ENCODE results near the gene ADCY9.

The ADCY9 gene

GRCh38 chr16:4091240-4092012 lies 24.8 kb downstream of the ADCY9 start:
- no peaks in the 10 kb centered on the region for H3K27me3 ChIP-seq (replicated peaks; ENCODE audit: control insufficient read depth, insufficient read depth, low read length)

GRCh38 chr16:4090351-4090851 lies 25.8 kb downstream of the ADCY9 start:
- Histone ChIP-seq H3K27me3 (replicated peaks; ENCODE audit: control insufficient read depth, insufficient read depth, low read length) (no peaks in the 10 kb centered on the region), H3K4me3 (ENCODE audit: low read length) (peak overlapping the region; percentile 45), H3K9me3 (ENCODE audit: control insufficient read depth, low read length) (no peaks in the 10 kb centered on the region), H3K36me3 (ENCODE audit: control insufficient read depth, insufficient read depth, low read length, severe bottlenecking) (no peaks in the 10 kb centered on the region), H3K9ac (ENCODE audit: low read length) (peak overlapping the region; percentile 8), H3K4me1 (ENCODE audit: control insufficient read depth, insufficient read depth, low read length) (peaks cover 26% of the 10 kb centered on the region)
- no peak for DNase-seq (ENCODE audit: low read depth)

More at GRCh38 chr16:4091240-4092012, 24.8 kb downstream of the ADCY9 start:
- H3K4me3 ChIP-seq (ENCODE audit: low read length), result no peak overlapping the region
- peaks cover 29% of the 10 kb centered on the region for H3K4me1 ChIP-seq (ENCODE audit: control insufficient read depth, insufficient read depth, low read length)
- no peak overlapping the region for H3K9ac ChIP-seq (ENCODE audit: low read length)
- H3K36me3 ChIP-seq (ENCODE audit: control insufficient read depth, insufficient read depth, low read length, severe bottlenecking), result no peaks in the 10 kb centered on the region
- DNase-seq (ENCODE audit: low read depth), result no peak
- no peaks in the 10 kb centered on the region for H3K9me3 ChIP-seq (ENCODE audit: control insufficient read depth, low read length)

- Histone ChIP-seq H3K36me3 (ENCODE audit: control insufficient read depth, insufficient read depth, low read length, severe bottlenecking) (no peaks in the 10 kb centered on the region), H3K9ac (ENCODE audit: low read length) (no peak overlapping the region), H3K4me1 (ENCODE audit: control insufficient read depth, insufficient read depth, low read length) (peaks cover 26% of the 10 kb centered on the region), H3K27me3 (replicated peaks; ENCODE audit: control insufficient read depth, insufficient read depth, low read length) (no peaks in the 10 kb centered on the region), H3K4me3 (ENCODE audit: low read length) (peak overlapping the region; percentile 45), H3K9me3 (ENCODE audit: control insufficient read depth, low read length) (no peaks in the 10 kb centered on the region)
- DNase-seq (ENCODE audit: low read depth), result no peak
These were observed 26.4 kb downstream of the ADCY9 start for GRCh38 chr16:4089811-4090301.

- DNase-seq (ENCODE audit: low read depth), result no peak
- H3K36me3 ChIP-seq (ENCODE audit: control insufficient read depth, insufficient read depth, low read length, severe bottlenecking), result no peaks in the 10 kb centered on the region
- H3K9ac ChIP-seq (ENCODE audit: low read length), result no peak overlapping the region
- H3K27me3 ChIP-seq (replicated peaks; ENCODE audit: control insufficient read depth, insufficient read depth, low read length), result no peaks in the 10 kb centered on the region
- H3K4me3 ChIP-seq (ENCODE audit: low read length), result no peak overlapping the region
- H3K9me3 ChIP-seq (ENCODE audit: control insufficient read depth, low read length), result no peaks in the 10 kb centered on the region
- H3K4me1 ChIP-seq (ENCODE audit: control insufficient read depth, insufficient read depth, low read length), result peaks cover 26% of the 10 kb centered on the region
These were observed 26.9 kb downstream of the ADCY9 start for GRCh38 chr16:4089251-4089810.

GRCh38 chr16:4087990-4088577 lies 28.2 kb downstream of the ADCY9 start:
- Histone ChIP-seq H3K9ac (ENCODE audit: low read length) (no peak overlapping the region), H3K27me3 (replicated peaks; ENCODE audit: control insufficient read depth, insufficient read depth, low read length) (no peaks in the 10 kb centered on the region), H3K4me3 (ENCODE audit: low read length) (no peak overlapping the region), H3K4me1 (ENCODE audit: control insufficient read depth, insufficient read depth, low read length) (peaks cover 16% of the 10 kb centered on the region), H3K9me3 (ENCODE audit: control insufficient read depth, low read length) (no peaks in the 10 kb centered on the region), H3K36me3 (ENCODE audit: control insufficient read depth, insufficient read depth, low read length, severe bottlenecking) (no peaks in the 10 kb centered on the region)
- no peak for DNase-seq (ENCODE audit: low read depth)

- peak; percentile 62 for DNase-seq (ENCODE audit: low read depth)
- Histone ChIP-seq H3K9me3 (ENCODE audit: control insufficient read depth, low read length) (no peaks in the 10 kb centered on the region), H3K4me3 (ENCODE audit: low read length) (no peak overlapping the region), H3K4me1 (ENCODE audit: control insufficient read depth, insufficient read depth, low read length) (peaks cover 12% of the 10 kb centered on the region), H3K36me3 (ENCODE audit: control insufficient read depth, insufficient read depth, low read length, severe bottlenecking) (no peaks in the 10 kb centered on the region), H3K9ac (ENCODE audit: low read length) (no peak overlapping the region), H3K27me3 (replicated peaks; ENCODE audit: control insufficient read depth, insufficient read depth, low read length) (no peaks in the 10 kb centered on the region)
These were observed 28.9 kb downstream of the ADCY9 start for GRCh38 chr16:4087099-4087885.

- no peak for DNase-seq (ENCODE audit: low read depth)
- no peaks in the 10 kb centered on the region for H3K27me3 ChIP-seq (replicated peaks; ENCODE audit: control insufficient read depth, insufficient read depth, low read length)
- H3K4me3 ChIP-seq (ENCODE audit: low read length), result no peak overlapping the region
- no peaks in the 10 kb centered on the region for H3K9me3 ChIP-seq (ENCODE audit: control insufficient read depth, low read length)
- no peaks in the 10 kb centered on the region for H3K36me3 ChIP-seq (ENCODE audit: control insufficient read depth, insufficient read depth, low read length, severe bottlenecking)
- peaks cover 17% of the 10 kb centered on the region for H3K4me1 ChIP-seq (ENCODE audit: control insufficient read depth, insufficient read depth, low read length)
- H3K9ac ChIP-seq (ENCODE audit: low read length), result no peak overlapping the region
These were observed 30.1 kb downstream of the ADCY9 start for GRCh38 chr16:4086153-4086552.

- no peaks in the 10 kb centered on the region for H3K36me3 ChIP-seq (ENCODE audit: control insufficient read depth, insufficient read depth, low read length, severe bottlenecking)
- no peak overlapping the region for H3K4me3 ChIP-seq (ENCODE audit: low read length)
- no peaks in the 10 kb centered on the region for H3K9me3 ChIP-seq (ENCODE audit: control insufficient read depth, low read length)
- peaks cover 14% of the 10 kb centered on the region for H3K4me1 ChIP-seq (ENCODE audit: control insufficient read depth, insufficient read depth, low read length)
- H3K9ac ChIP-seq (ENCODE audit: low read length), result no peak overlapping the region
- DNase-seq (ENCODE audit: low read depth), result no peak
- no peaks in the 10 kb centered on the region for H3K27me3 ChIP-seq (replicated peaks; ENCODE audit: control insufficient read depth, insufficient read depth, low read length)
These were observed 30.8 kb downstream of the ADCY9 start for GRCh38 chr16:4085405-4085970.

GRCh38 chr16:4083347-4083870 lies 32.8 kb downstream of the ADCY9 start:
- Histone ChIP-seq H3K9me3 (ENCODE audit: control insufficient read depth, low read length) (no peaks in the 10 kb centered on the region), H3K36me3 (ENCODE audit: control insufficient read depth, insufficient read depth, low read length, severe bottlenecking) (no peaks in the 10 kb centered on the region), H3K4me3 (ENCODE audit: low read length) (no peak overlapping the region), H3K4me1 (ENCODE audit: control insufficient read depth, insufficient read depth, low read length) (peaks cover 7% of the 10 kb centered on the region), H3K9ac (ENCODE audit: low read length) (no peak overlapping the region), H3K27me3 (replicated peaks; ENCODE audit: control insufficient read depth, insufficient read depth, low read length) (no peaks in the 10 kb centered on the region)
- no peak for DNase-seq (ENCODE audit: low read depth)

- no peak overlapping the region for H3K4me3 ChIP-seq (ENCODE audit: low read length)
- no peak overlapping the region for H3K9ac ChIP-seq (ENCODE audit: low read length)
- no peaks in the 10 kb centered on the region for H3K36me3 ChIP-seq (ENCODE audit: control insufficient read depth, insufficient read depth, low read length, severe bottlenecking)
- DNase-seq (ENCODE audit: low read depth), result no peak
- H3K4me1 ChIP-seq (ENCODE audit: control insufficient read depth, insufficient read depth, low read length), result peaks cover 7% of the 10 kb centered on the region
- H3K27me3 ChIP-seq (replicated peaks; ENCODE audit: control insufficient read depth, insufficient read depth, low read length), result no peaks in the 10 kb centered on the region
- no peaks in the 10 kb centered on the region for H3K9me3 ChIP-seq (ENCODE audit: control insufficient read depth, low read length)
These were observed 33.7 kb downstream of the ADCY9 start for GRCh38 chr16:4082474-4083044.
